Esophagus squamous epithelium (tissue), 4 donors: Measurements from ENCODE around the gene CIAO3.

Experiments used
- CTCF ChIP-seq, 6 experiments: fragments of 450-650 bp in 4 of 6; fragments of 200-600 bp in 2 of 6; sonication (generic) in 2 of 6; IDR thresholded peaks; one replicate each; pipeline ENCODE4 v1.5.1; 2016 to 2019; ENCODE audit warnings: antibody characterized with exemption in 6 of 6, mild to moderate bottlenecking in 4 of 6, moderate library complexity in 4 of 6
- POLR2A ChIP-seq, 4 donors: fragments of 450-650 bp; IDR thresholded peaks; one replicate each; pipeline ENCODE4 v1.6.1; 2017; ENCODE audit warnings: antibody characterized with exemption in 4 of 4, mild to moderate bottlenecking in 4 of 4, moderate library complexity in 3 of 4

GRCh38 chr16:706189-707061, 34.4 kb downstream of the CIAO3 start:
- TF ChIP-seq CTCF (IDR thresholded peaks at IDR 0.05) (no peak), POLR2A (IDR thresholded peaks at IDR 0.05) (no peak)
